Spleen (tissue), 11 donors: Measurements from ENCODE around the gene NELFA. TPM values are rescaled to one million over a fixed set of nuclear protein-coding genes. Genes with fewer than 3 reads are reported as not detected.

ENCODE experiments used
- DNase-seq: peaks from one replicate; pipeline ENCODE4 v3.0.0-alpha.2; 2020
- H3K27ac ChIP-seq, 8 donors: fragments of 200-600 bp; sonication (generic) in 7 of 8; 1 replicate in 4 of 8; 2 replicates in 4 of 8; pipeline versions ENCODE4 v1.5.0 to v1.8.0; 2016 to 2021; ENCODE audit warnings: inconsistent platforms in 4 of 8, mild to moderate bottlenecking in 4 of 8, moderate library complexity in 1 of 8
- H3K27me3 ChIP-seq, 7 donors: fragments of 200-600 bp; sonication (generic) in 6 of 7; replicated peaks in 1 of 7; 1 replicate in 4 of 7; 2 replicates in 3 of 7; pipeline versions ENCODE4 v1.5.0 to v1.8.0; 2016 to 2021; ENCODE audit warnings: inconsistent platforms in 3 of 7, mild to moderate bottlenecking in 1 of 7
- H3K36me3 ChIP-seq, 6 donors: fragments of 200-600 bp; sonication (generic) in 5 of 6; 1 replicate in 4 of 6; 2 replicates in 2 of 6; pipeline versions ENCODE4 v1.5.0 to v1.8.0; 2016 to 2021; ENCODE audit warnings: inconsistent platforms in 2 of 6
- H3K4me1 ChIP-seq, 6 donors: fragments of 200-600 bp; sonication (generic) in 5 of 6; 1 replicate in 3 of 6; 2 replicates in 3 of 6; pipeline versions ENCODE4 v1.5.0 to v1.8.0; 2016 to 2021; ENCODE audit warnings: inconsistent platforms in 3 of 6
- H3K4me3 ChIP-seq, 8 donors: fragments of 200-600 bp; sonication (generic) in 7 of 8; 1 replicate in 4 of 8; 2 replicates in 4 of 8; pipeline versions ENCODE4 v1.5.0 to v1.8.0; 2016 to 2021; ENCODE audit warnings: inconsistent platforms in 4 of 8, mild to moderate bottlenecking in 4 of 8, moderate library complexity in 2 of 8
- H3K9me3 ChIP-seq, 8 donors: fragments of 200-600 bp; sonication (generic) in 7 of 8; 1 replicate in 4 of 8; 2 replicates in 4 of 8; pipeline versions ENCODE4 v1.5.0 to v1.8.0; 2016 to 2021; ENCODE audit warnings: inconsistent platforms in 4 of 8
- POLR2A ChIP-seq, 3 donors: fragments of 450-650 bp; IDR thresholded peaks; one replicate each; pipeline ENCODE4 v1.5.1; 2017; ENCODE audit warnings: antibody characterized with exemption in 3 of 3, mild to moderate bottlenecking in 1 of 3
- POLR2AphosphoS5 ChIP-seq, 3 donors: sonication (generic); formaldehyde crosslinking; IDR thresholded peaks; one replicate each; pipeline ENCODE4 v1.5.1; 2017; ENCODE audit warnings: antibody characterized with exemption in 3 of 3
- WGBS, 5 donors: extraction: QIAGEN DNeasy Blood & Tissue Kit in 3 of 5; methylation state at CpG; one replicate each; pipeline versions ENCODE4 v1.1.5 to v1.1.7; 2013 to 2018; 5-methylcytosine and 5-hydroxymethylcytosine counted together
- intact Hi-C: fragments of 100-400 bp; cut with DNase I; formaldehyde crosslinking; loops from one replicate; pipeline ENCODE4 v1.15.0; 2023; ENCODE audit warnings: low total_unique reads
- polyA plus RNA-seq, 3 donors: library from polyadenylated mRNA; stranded (reverse); fragments of 200-250 nt; gene quantifications; one replicate each; pipeline ENCODE4 v1.2.1, GENCODE V29; 2013
- total RNA-seq, 7 donors: library from RNA; depleted of rRNA in 3 of 7; stranded (reverse); fragments of >200 nt in 3 of 7; fragmentation: NEBNext Ultra II Directional in 4 of 7; extraction: Animal tissue kit (Norgen Biotek cat#: 25700) in 4 of 7; gene quantifications; one replicate each; pipeline versions ENCODE4 v1.1.0 to v1.2.1, GENCODE V29; 2016 to 2021
- TF ChIP-seq, protein P1 (sequence below), 11 experiments: fragments of 200-600 bp in 7 of 11; fragments of 450-650 bp in 4 of 11; sonication (generic) in 4 of 11; IDR thresholded peaks in 8 of 11; conservative IDR thresholded peaks in 3 of 11; 1 replicate in 7 of 11; 2 replicates in 4 of 11; pipeline versions ENCODE4 v1.4.0 to v1.8.0; 2016 to 2021; ENCODE audit warnings: antibody characterized with exemption in 11 of 11, inconsistent platforms in 4 of 11, mild to moderate bottlenecking in 1 of 11
- donor health status: healthy with polysubstance abuse.
- donor health status: DM: no; HTN: no; CAD: no; lungs with moderate emphysema.
- donor health status: DM: no; HTN: no; CAD: no.
- donor health status: Bipolar disorder and iron deficiency.
- donor health status: healthy.
- donor health status: DM: no; HTN: no; CAD: no.
- donor health status: DM: yes; HTN: yes; CAD: no.

The NELFA gene
- total and polyA plus RNA-seq, 10 donors = 19.9 to 36.6 (median 26.5) TPM

DNA sequence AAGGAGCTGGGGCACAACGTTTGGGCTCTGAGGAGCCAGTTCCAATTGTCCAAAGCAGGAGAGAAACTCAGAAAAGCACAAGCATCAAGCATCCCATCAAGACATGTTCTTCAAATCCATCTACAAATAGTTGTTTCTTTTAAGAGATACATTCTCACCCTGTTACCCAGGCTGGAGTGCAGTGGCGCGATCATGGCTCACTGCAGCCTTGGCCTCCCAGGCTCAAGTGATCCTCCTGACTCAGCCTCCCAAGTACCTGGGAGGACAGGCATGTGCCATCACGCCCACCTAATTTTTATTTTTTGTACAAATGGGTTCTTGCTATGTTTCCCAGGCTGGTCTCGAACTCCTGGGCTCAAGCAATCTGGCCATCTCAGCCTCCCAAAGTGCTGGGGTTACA lies 18.1 kb downstream of the NELFA start:
- 91 to 98% (median 95%) methylated on average over 4 to 5 of the region's 5 CpGs for WGBS, 5 donors
- peaks cover 0 to 86% (median 57%) of the 10 kb centered on the region in 6 donors for H3K36me3 ChIP-seq
- TF ChIP-seq POLR2AphosphoS5 (IDR thresholded peaks at IDR 0.05) (no peak), POLR2A (IDR thresholded peaks at IDR 0.05) (no peak)
- TF ChIP-seq, protein P1, sequence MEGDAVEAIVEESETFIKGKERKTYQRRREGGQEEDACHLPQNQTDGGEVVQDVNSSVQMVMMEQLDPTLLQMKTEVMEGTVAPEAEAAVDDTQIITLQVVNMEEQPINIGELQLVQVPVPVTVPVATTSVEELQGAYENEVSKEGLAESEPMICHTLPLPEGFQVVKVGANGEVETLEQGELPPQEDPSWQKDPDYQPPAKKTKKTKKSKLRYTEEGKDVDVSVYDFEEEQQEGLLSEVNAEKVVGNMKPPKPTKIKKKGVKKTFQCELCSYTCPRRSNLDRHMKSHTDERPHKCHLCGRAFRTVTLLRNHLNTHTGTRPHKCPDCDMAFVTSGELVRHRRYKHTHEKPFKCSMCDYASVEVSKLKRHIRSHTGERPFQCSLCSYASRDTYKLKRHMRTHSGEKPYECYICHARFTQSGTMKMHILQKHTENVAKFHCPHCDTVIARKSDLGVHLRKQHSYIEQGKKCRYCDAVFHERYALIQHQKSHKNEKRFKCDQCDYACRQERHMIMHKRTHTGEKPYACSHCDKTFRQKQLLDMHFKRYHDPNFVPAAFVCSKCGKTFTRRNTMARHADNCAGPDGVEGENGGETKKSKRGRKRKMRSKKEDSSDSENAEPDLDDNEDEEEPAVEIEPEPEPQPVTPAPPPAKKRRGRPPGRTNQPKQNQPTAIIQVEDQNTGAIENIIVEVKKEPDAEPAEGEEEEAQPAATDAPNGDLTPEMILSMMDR (IDR thresholded peaks at IDR 0.05 in 8 of 11, conservative IDR thresholded peaks at IDR 0.05 in 3 of 11) = no peak
- no peaks in the 10 kb centered on the region for H3K27me3 ChIP-seq
- H3K4me1 ChIP-seq = peaks cover 0 to 27% (median 10%) of the 10 kb centered on the region in 6 donors
- peaks cover 0 to 2% (median 0%) of the 10 kb centered on the region in 8 donors for H3K9me3 ChIP-seq
- intact Hi-C loops = no loop called here
- H3K27ac ChIP-seq = no peak overlapping the region
- H3K4me3 ChIP-seq = no peak overlapping the region
- DNase-seq = peak; percentile 39

DNA sequence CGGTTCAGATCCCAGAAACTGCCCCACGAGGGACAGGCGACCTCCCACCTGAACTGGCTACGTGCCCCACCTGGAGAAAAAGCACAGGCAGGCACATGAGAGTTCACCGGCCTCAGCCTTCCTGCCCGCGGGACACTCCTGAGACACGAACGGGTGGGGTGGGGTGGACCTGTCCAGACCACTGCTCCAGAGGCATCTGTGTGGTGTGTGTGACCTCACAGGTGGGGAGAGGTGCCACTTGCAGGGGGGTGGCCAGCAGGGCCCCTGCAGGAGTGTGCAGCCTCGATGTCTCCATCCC lies 18.5 kb downstream of the NELFA start:
- no peak overlapping the region for H3K4me3 ChIP-seq
- peaks cover 0 to 27% (median 10%) of the 10 kb centered on the region in 6 donors for H3K4me1 ChIP-seq
- TF ChIP-seq POLR2AphosphoS5 (IDR thresholded peaks at IDR 0.05) = no peak
- TF ChIP-seq, protein P1 (IDR thresholded peaks at IDR 0.05 in 8 of 11, conservative IDR thresholded peaks at IDR 0.05 in 3 of 11) = no peak
- no peak for TF ChIP-seq POLR2A (IDR thresholded peaks at IDR 0.05)
- intact Hi-C loops = no loop called here
- H3K27ac ChIP-seq = no peak overlapping the region
- WGBS, 5 donors = 89 to 100% (median 90%) methylated on average over 3 to 10 of the region's 10 CpGs
- DNase-seq = peak; percentile 64
- peaks cover 0 to 89% (median 61%) of the 10 kb centered on the region in 6 donors for H3K36me3 ChIP-seq
- no peaks in the 10 kb centered on the region for H3K27me3 ChIP-seq
- no peaks in the 10 kb centered on the region for H3K9me3 ChIP-seq

DNA sequence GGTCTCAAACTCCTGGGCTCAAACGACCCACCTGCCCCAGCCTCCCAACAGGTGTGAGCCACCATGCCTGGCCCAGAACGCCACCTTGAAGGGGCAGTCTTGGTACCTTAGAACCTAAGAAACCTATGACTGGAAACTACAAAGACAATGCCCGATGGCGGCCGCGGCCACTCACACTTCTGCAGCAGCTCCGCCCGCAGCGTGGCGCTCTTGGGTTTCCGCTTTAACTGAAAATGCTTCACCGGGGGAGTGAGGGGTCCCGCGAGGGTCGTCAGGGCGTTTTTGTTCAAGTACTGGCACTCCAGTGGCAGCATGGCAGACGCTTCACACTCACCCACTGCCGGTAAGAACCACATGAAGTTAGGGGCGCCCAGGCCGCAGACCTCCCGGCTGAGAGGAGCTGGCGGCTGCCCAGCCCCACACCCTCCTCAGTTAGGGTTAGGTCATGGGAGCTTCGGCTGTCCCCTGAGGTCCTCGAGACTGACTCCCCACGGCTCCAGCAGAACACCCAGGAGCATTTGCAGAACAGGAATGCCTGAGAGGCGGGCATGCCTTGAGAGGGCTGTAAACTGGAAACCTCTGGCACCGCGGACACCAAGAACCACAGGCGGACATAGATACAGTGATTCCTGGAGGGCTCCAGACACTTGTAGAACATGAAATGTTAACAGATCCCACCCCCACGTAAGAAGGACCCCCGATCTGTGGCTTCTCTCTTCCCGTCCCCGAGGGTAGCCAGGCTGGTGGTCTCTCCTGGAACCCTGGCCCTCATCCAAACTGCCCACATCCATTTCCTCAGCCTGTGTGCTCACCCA lies 19.0 kb downstream of the NELFA start:
- Histone ChIP-seq H3K36me3 (peaks cover 0 to 95% (median 66%) of the 10 kb centered on the region in 6 donors), H3K27me3 (no peaks in the 10 kb centered on the region), H3K4me1 (peaks cover 0 to 27% (median 10%) of the 10 kb centered on the region in 6 donors), H3K9me3 (no peaks in the 10 kb centered on the region), H3K27ac (no peak overlapping the region), H3K4me3 (no peak overlapping the region)
- peak; percentile 61 for DNase-seq
- intact Hi-C loops = no loop called here
- WGBS, 5 donors = 92 to 95% (median 94%) methylated on average over 31 to 33 of the region's 33 CpGs
- TF ChIP-seq POLR2A (IDR thresholded peaks at IDR 0.05) (no peak), POLR2AphosphoS5 (IDR thresholded peaks at IDR 0.05) (no peak)
- TF ChIP-seq, protein P1 (IDR thresholded peaks at IDR 0.05 in 8 of 11, conservative IDR thresholded peaks at IDR 0.05 in 3 of 11) = no peak

DNA sequence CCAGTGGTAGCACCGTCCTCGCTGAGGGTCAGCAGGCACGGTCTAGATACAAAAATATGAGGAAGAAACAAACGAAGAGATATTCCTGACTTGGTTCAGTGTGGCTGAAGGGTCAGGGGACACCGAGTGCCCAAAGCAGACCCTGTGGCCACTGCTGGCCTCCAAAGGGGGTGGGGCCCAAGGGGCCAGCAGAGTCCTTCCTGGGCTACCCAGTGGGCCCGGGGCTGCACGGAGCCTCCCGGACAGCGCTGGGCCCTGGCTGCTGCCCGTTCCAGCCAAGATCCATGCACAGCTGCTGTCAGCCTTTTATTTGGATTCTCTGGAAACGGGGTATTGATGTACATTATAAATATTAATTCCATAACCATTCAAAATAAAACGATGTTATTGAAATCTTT lies 20.4 kb downstream of the NELFA start:
- Histone ChIP-seq H3K4me1 (peaks cover 0 to 27% (median 10%) of the 10 kb centered on the region in 6 donors), H3K27me3 (no peaks in the 10 kb centered on the region), H3K4me3 (no peak overlapping the region), H3K9me3 (no peaks in the 10 kb centered on the region), H3K36me3 (peaks cover 3 to 100% (median 80%) of the 10 kb centered on the region in 6 donors), H3K27ac (peak overlapping the region in 4 of 8 donors; percentile 21 to 64 (median 38))
- 90 to 96% (median 92%) methylated on average over 11 to 12 of the region's 12 CpGs for WGBS, 5 donors
- TF ChIP-seq, protein P1 (IDR thresholded peaks at IDR 0.05 in 8 of 11, conservative IDR thresholded peaks at IDR 0.05 in 3 of 11) = no peak
- TF ChIP-seq POLR2AphosphoS5 (IDR thresholded peaks at IDR 0.05) (no peak), POLR2A (IDR thresholded peaks at IDR 0.05) (no peak)
- intact Hi-C loops = no loop called here
- DNase-seq = peak; percentile 69
